ENCODE results near the gene CKB. TPM values are rescaled to one million over a fixed set of nuclear protein-coding genes. Genes with fewer than 3 reads are reported as not detected.

The CKB gene
- total RNA-seq, 1 donor from 2014 or later = 139 TPM

GRCh38 chr14:103476631-103477030, 46.0 kb downstream of the CKB start:
- no peaks in the 10 kb centered on the region for H3K9me3 Mint-ChIP-seq (ENCODE audit: low read depth)
- peaks cover 11% of the 10 kb centered on the region for H3K4me1 Mint-ChIP-seq (ENCODE audit: low read depth)
- no peaks in the 10 kb centered on the region for H3K27me3 Mint-ChIP-seq (ENCODE audit: low read depth)
- no peak for DNase-seq (ENCODE audit: low spot score)
- H3K27ac Mint-ChIP-seq (ENCODE audit: unreplicated experiment) = peak overlapping the region; percentile 49
- TF ChIP-seq CTCF (IDR thresholded peaks at IDR 0.05) = no peak
- peaks cover 34% of the 10 kb centered on the region for H3K36me3 Mint-ChIP-seq (ENCODE audit: low read depth)
- no peak overlapping the region for H3K4me3 Mint-ChIP-seq (ENCODE audit: unreplicated experiment)

- Mint-ChIP-seq H3K4me1 (ENCODE audit: low read depth) (peaks cover 11% of the 10 kb centered on the region), H3K27ac (ENCODE audit: unreplicated experiment) (no peak overlapping the region), H3K9me3 (ENCODE audit: low read depth) (no peaks in the 10 kb centered on the region), H3K36me3 (ENCODE audit: low read depth) (peaks cover 33% of the 10 kb centered on the region), H3K27me3 (ENCODE audit: low read depth) (no peaks in the 10 kb centered on the region), H3K4me3 (ENCODE audit: unreplicated experiment) (no peak overlapping the region)
- no peak for DNase-seq (ENCODE audit: low spot score)
- TF ChIP-seq CTCF (IDR thresholded peaks at IDR 0.05) = no peak
Measured at GRCh38 chr14:103476065-103476464, 46.6 kb downstream of the CKB start.

- no peak overlapping the region for H3K4me3 Mint-ChIP-seq (ENCODE audit: unreplicated experiment)
- no peak for TF ChIP-seq CTCF (IDR thresholded peaks at IDR 0.05)
- H3K4me1 Mint-ChIP-seq (ENCODE audit: low read depth) = peaks cover 11% of the 10 kb centered on the region
- H3K27me3 Mint-ChIP-seq (ENCODE audit: low read depth) = no peaks in the 10 kb centered on the region
- H3K9me3 Mint-ChIP-seq (ENCODE audit: low read depth) = no peaks in the 10 kb centered on the region
- H3K36me3 Mint-ChIP-seq (ENCODE audit: low read depth) = peaks cover 34% of the 10 kb centered on the region
- DNase-seq (ENCODE audit: low spot score) = no peak
- H3K27ac Mint-ChIP-seq (ENCODE audit: unreplicated experiment) = no peak overlapping the region
Measured at GRCh38 chr14:103474893-103475292, 47.7 kb downstream of the CKB start.

DNA sequence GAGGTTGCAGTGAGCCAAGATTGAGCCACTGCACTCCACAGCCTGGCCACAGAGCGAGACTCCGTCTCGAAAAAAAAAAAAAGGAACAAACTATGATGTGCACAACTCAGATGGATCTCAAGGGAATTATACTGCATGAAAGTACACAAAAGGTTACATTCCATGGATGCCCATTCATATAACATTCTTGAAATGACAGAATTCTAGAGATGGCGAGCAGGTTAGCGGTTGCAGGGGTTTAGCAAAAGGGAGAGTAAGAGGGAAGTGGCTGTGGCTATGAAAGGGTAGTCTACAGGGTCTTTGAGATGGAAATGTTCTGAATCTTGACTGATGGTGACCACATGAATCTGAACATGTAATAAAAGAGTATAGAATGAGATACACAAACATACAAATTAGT, 49.7 kb downstream of the CKB start:
- no peak for TF ChIP-seq CTCF (IDR thresholded peaks at IDR 0.05)
- Mint-ChIP-seq H3K27me3 (ENCODE audit: low read depth) (no peaks in the 10 kb centered on the region), H3K36me3 (ENCODE audit: low read depth) (peaks cover 35% of the 10 kb centered on the region), H3K27ac (ENCODE audit: unreplicated experiment) (peak overlapping the region; percentile 19), H3K9me3 (ENCODE audit: low read depth) (no peaks in the 10 kb centered on the region), H3K4me3 (ENCODE audit: unreplicated experiment) (no peak overlapping the region), H3K4me1 (ENCODE audit: low read depth) (peaks cover 11% of the 10 kb centered on the region)
- DNase-seq (ENCODE audit: low spot score) = no peak

Other genes with a start within 250 kb of the CKB start
- gene EIF5, start 188.6 kb downstream of the CKB start, total RNA-seq = 175 to 212 TPM (median 181 TPM) in 3 replicates
- gene MARK3, start 137.4 kb downstream of the CKB start, total RNA-seq = 65.1 to 73.7 TPM (median 70.8 TPM) in 3 replicates
- gene TRMT61A, start 6.4 kb upstream of the CKB start, total RNA-seq = 9.9 to 10.3 TPM (median 10.0 TPM) in 3 replicates
- 22.6 to 25.7 TPM (median 23.2 TPM) in 3 replicates for gene BAG5, start 39.8 kb upstream of the CKB start, total RNA-seq
- 39.1 to 51.9 TPM (median 50.7 TPM) in 3 replicates for gene COA8, start 40.1 kb upstream of the CKB start, total RNA-seq
- 188 to 226 TPM (median 190 TPM) in 3 replicates for gene KLC1, start 106.4 kb upstream of the CKB start, total RNA-seq
- gene XRCC3, start 192.6 kb upstream of the CKB start, total RNA-seq = 3.4 to 9.9 TPM (median 6.6 TPM) in 3 replicates
- gene ZFYVE21, start 193.0 kb upstream of the CKB start, total RNA-seq = 68.6 to 84.3 TPM (median 68.6 TPM) in 3 replicates

All from chondrocyte (in vitro differentiated cells).